Tongue (tissue), 2 donors: ENCODE results near the gene PSMB5. TPM values are rescaled to one million over a fixed set of nuclear protein-coding genes. Genes with fewer than 3 reads are reported as not detected.

Experiments
- DNase-seq: peaks from one replicate; pipeline ENCODE4 v3.0.0-alpha.2; 2015
- total RNA-seq: library from RNA; depleted of rRNA; stranded (reverse); fragments of >200 nt; gene quantifications from one replicate; pipeline ENCODE4 v1.2.3, GENCODE V29; 2014

Gene PSMB5
- total RNA-seq, 1 donor from 2014 or later: 190 TPM

- peak; percentile 95 for DNase-seq
Measured at GRCh38 chr14:22986508-22987054, 48.1 kb downstream of the PSMB5 start.

GRCh38 chr14:22985894-22986507 lies 48.7 kb downstream of the PSMB5 start:
- DNase-seq: no peak

DNA sequence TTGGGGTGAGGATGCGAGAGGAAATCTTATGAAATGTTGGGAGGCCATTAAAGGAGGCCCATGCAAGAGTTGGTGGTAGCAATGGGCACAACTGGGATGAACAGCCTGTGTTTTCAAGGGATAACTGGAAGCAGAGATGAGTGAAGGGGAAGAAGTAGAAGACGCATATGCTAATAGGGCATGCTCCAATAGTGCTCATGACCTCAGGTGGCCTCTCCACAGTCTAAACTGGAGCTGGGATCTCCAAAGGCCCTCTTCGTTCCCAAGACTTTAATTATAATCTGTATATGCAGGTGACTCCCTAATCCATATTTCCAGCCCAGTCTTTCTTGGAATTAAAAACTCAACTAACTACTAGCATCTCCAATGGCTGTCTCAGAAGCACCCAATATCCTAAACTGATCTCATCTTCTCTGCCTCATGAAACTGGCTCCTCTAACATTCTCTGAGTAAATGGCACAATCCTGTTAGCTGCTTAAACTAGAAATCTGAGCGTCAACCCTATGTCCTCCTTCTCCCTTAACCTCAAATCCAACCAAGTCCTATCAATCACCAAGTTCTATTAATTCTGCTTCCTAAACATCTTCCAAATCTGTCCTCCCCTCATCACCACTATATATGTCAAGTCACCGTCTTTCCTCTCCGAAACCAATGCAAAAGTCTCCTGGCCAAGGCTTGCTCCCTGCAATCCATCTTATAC lies 49.6 kb downstream of the PSMB5 start:
- DNase-seq: no peak

DNA sequence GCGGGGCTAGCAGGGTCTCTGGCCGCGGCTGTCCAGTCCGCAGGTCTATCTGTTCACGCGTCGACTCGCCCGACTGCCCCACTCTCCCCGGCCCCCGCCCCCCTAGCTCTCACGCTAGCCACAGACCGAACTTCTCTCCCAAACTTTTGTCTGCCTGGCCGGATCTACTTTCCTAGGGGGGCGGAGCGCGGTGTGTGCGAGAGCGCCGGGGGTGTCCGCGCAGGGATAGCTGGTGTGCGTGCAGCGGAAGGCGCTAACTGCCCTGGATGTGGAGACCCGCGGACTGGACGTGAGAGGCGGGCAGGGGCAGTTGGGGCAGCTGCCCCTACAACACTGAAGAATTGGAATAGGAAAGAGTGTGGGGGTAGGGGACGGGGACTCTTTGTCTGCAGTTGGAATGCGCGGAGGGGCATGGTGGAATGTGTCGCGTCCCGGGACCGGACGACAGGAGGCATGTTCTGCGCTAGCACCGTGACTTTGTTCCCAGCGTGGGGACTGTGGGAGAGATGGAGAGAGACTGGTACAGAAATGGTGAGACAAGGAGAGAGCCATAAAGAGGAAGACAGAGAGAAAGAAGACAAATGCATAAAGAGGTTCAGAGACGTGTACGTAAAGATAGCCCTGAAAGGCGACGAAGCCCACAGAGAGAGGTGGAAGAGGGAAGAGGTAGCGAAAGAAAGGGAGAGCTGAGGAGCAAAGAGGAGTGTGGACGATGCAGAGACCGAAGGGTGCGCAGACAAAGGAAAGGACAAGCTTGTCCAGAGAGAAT lies 52.0 kb downstream of the PSMB5 start, which contains the start of gene AJUBA:
Gene AJUBA (minus strand): TSS at position 75 of the 769 bp plus-strand sequence. CDS start 285 bp downstream, outside the sequence.
- DNase-seq: peak; percentile 97

DNA sequence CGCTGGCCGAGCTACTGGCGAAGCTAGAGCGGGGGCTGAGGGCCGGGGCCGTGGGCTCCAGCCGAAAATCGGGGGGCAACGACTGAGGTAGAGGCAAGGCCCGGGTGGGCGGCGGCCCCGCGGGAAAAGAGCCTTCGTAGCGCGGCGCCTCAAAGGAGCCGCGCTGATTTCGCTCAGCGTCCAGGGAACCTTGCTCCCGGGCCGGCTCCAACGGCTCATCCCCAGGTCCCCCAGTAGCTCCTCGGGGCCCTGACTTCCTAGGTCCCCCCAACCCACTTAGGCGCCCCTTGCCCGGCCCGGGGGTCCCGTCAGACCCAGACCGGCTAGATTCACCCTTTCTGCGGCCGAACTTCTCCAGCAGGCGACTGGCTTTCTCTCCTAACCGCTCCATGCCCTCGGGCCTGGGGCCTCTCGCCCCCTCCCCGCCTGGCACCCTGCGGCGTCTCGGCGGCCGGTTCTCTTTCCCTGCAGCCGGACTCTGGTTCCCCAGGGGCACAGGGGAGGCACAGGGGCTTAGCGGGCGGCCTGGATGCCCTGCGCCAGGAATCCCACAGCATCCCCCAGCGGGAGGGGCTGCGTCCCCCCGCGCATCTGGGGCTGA lies 52.7 kb downstream of the PSMB5 start:
- DNase-seq: peak; percentile 29

DNA sequence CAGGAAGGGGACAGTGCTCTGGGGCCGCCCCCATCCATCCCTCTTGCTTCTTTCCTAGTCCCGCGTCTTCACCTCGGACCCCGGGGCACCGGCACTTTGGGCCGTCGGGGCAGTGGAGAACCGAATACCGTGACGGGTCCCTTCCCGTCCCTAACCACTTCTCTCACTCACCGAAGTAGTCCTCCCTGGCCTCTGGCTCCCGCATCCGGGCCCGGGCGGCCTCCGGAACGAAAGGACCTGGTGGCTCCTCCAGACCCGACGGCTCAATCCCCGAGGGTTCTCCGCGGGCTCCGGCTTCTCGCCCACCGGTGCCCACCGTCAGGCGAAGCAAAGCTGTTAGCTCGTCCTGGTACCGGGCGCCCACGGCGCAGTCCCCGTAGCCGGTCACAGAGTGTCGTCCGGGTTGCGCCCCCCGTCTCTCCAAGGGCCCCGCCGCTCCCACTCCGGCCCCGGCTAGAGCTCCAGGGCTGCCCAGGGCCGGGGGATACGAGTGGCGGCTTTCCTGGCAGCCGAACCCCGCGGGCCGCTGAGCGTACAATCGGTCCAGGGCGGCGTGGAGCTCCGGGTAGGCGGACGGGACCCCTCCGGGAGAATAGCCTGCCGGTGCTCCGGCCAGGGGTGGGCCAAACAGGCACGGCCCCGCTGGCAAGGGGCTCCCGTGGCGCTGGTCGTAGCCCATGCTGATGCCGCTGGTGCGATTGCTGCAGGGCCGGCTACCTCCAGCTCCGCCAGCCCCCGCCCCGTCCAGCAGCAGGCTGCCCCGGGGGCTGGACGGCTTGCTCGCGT lies 53.4 kb downstream of the PSMB5 start:
- DNase-seq: peak; percentile 27

DNA sequence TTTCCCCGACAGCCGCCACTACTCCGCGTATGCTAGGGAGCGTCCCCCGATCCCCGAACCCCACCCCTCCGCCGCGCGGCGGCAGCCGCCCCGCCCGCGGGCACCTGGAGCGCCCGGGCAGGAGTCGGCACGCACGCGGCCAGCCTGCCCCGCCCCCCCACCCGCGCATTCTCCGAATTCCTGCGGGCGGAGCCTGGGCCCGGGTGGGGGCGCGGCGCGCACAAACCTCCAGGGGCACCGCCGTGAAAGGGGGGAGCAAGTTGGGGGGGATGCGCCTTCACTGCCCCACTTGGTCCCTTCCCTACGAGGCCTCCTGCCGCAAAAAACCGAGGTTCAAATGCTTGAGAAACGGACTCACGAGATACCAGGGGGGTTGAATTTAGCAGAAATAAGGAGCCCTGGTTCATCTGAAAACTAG lies 54.0 kb downstream of the PSMB5 start:
- DNase-seq: peak; percentile 82

DNA sequence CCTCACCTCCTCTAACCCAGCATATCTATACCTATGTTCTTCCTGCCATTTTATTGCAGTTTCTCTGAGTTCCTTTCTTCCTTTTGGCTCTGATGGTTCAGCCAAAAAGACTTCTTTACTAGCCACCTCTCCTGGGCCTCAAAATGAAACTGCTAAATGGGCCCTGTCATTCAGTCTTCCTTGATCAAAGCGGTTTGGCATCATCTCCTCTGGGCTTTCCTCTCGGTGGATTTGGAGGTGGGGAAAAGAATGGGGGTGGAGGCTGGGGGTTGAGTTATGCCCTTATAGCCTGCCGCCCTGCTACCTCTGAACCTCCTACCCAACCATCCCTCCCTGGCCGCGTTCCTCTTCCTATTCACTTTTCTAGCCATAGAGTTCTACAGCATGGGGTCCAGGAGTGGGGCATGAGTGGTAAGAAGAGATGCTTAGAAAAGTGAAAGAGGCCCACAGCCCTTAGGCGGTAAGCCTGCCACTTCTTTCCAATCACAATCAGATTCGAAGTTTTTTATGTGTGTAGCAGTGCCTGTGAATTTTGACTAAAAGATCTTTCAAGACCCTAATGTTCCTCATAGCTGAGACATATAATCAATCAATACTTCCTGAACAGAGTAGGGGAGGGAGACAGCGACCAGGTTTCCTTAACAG lies 54.8 kb downstream of the PSMB5 start:
- DNase-seq: peak; percentile 32

DNA sequence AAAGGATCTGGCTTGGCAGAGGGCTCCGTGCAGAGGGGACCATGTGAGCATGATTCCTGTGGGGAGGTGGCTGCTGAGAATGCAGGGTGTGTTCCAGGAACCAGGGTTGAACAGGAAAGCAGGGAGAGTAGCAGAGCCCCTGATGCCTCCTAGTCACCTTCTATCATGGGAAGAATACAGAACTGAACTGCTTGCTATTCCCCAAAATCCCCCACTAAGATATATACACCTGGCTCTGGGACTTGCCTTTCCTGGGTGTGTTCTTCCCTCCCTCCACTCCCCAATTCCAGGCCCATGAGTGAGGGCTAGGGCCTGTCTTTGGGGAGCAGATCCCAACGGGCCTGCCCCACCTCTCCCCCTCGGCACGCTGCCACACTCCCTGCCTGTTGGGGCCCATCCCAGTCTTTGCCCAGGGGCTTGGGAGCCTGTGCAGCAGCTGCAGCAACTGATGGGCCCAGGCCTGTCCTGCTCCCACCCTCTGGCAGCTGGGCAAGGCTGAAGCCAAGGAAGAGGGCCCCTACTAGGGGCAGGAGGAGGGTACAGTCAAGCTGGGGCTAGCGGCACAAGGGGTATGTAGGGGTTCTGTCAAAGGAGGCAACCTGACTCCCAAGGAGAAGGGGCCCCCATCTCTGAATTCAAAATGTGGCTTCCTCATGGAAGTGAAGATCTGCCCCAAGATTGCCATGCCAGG lies 55.6 kb downstream of the PSMB5 start:
- peak; percentile 91 for DNase-seq

- no peak for DNase-seq
Measured at GRCh38 chr14:22978487-22978837, 56.2 kb downstream of the PSMB5 start.

DNA sequence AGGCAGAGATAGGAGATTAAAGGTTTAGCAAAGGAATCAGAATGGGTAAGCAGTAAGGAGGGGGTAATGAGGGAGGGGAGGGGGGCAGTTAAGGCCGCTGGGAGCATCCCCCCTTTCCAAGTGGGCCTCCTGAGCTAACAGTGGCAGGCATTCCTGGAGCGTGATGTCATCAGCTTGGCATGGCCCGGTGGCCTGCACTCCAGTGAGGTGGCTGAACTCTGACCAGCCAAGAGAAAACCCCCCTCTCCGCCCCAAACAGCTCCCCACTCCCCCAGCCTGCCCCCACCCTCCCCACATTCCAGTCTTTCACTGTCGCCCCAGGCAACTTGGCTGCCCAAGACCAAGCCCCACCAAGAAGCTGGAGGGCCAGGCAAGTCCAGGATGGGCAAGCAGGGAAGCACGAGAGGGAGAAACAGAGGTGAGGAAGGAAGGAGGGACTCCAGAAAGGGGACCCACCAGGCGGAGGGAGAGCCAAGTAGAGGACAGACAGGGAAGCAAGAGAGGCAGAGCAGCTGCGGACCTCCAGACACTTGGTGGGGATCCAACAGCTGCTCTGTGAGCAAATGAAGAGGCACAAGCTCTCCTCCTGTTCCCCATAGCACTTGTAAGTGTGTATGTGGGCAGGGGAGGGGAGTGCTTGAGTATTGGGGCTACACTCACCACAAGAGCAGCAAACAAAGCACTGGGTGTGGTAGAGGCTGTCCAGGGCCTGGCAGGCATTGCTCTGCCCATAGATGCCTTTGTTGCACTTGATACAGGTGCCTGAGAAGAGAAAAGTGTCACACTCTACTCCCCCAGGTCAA lies 56.8 kb downstream of the PSMB5 start:
- DNase-seq: peak; percentile 97

DNA sequence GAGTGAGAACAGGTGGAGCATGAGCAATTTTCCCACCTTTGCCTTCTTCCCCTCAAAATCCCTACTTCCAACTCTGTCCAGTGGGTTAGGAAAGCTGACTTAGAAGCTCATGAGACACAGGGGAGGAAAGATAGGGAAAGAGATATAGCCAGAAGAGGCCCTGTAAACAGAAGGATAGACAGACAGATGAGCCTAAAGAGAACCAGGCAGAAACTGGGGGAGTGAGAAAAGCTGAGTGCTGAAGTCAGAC lies 57.3 kb downstream of the PSMB5 start:
- no peak for DNase-seq

- DNase-seq: peak; percentile 73
Measured at GRCh38 chr14:22976620-22977433, 57.9 kb downstream of the PSMB5 start.

Other genes starting within 250 kb of the PSMB5 start
- gene SLC7A7, start 219.5 kb downstream of the PSMB5 start, total RNA-seq: 14.2 TPM
- 36.8 TPM for gene MRPL52, start 205.0 kb downstream of the PSMB5 start, total RNA-seq
- gene MMP14, start 198.3 kb downstream of the PSMB5 start, total RNA-seq: 131 TPM
- gene LRP10, start 163.2 kb downstream of the PSMB5 start, total RNA-seq: 30.5 TPM
- gene REM2, start 151.7 kb downstream of the PSMB5 start, total RNA-seq: 0.72 TPM
- gene RBM23, start 115.8 kb downstream of the PSMB5 start, total RNA-seq: 162 TPM
- gene PRMT5, start 105.5 kb downstream of the PSMB5 start, total RNA-seq: 64.8 TPM
- 60.3 TPM for gene HAUS4, start 77.8 kb downstream of the PSMB5 start, total RNA-seq
- 47.2 TPM for gene AJUBA, start 52.3 kb downstream of the PSMB5 start, total RNA-seq
- gene C14orf93, start 24.8 kb downstream of the PSMB5 start, total RNA-seq: 13.5 TPM
- not detected for gene PSMB11, start 7.3 kb upstream of the PSMB5 start, total RNA-seq
- 4.5 TPM for gene CDH24, start 22.6 kb upstream of the PSMB5 start, total RNA-seq
- gene ACIN1, start 60.2 kb upstream of the PSMB5 start, total RNA-seq: 103 TPM
- gene C14orf119, start 60.6 kb upstream of the PSMB5 start, total RNA-seq: 25.5 TPM
- not detected for gene CIROP, start 70.1 kb upstream of the PSMB5 start, total RNA-seq
- gene CEBPE, start 84.4 kb upstream of the PSMB5 start, total RNA-seq: not detected
- gene SLC7A8, start 148.8 kb upstream of the PSMB5 start, total RNA-seq: 5.6 TPM
- gene RNF212B, start 203.0 kb upstream of the PSMB5 start, total RNA-seq: not detected